Stimulated activated CD4-positive, alpha-beta T cell treated with anti-CD3 and anti-CD28 coated beads, Interleukin-1b, Interleukin-23, amount 100 ng/mL, for 48 hours (primary cell): Measurements from ENCODE around the gene DGKH.

ENCODE experiments used
- DNase-seq: peaks from one replicate; pipeline ENCODE4 v3.0.0-alpha.2; 2020

DGKH gene

DNA sequence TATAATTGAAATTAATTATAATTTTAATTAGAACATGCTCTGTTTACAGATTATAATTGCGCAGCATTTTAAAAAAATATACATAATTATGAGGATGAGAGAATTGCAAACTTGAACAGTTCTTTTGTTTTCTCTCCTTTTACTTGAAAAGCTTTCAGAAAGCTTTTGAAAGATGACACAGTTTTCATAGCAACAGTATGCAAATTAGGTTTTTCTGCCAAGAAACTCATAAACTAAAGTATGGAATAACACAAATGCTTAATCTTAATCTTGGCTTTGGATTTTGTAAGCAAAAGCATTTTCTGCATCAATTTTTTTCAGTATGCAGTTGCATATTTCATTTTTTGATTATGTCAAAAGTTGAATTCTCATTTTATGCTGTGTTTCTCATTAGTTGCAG, 190.7 kb downstream of the DGKH start:
- DNase-seq: no peak

DNA sequence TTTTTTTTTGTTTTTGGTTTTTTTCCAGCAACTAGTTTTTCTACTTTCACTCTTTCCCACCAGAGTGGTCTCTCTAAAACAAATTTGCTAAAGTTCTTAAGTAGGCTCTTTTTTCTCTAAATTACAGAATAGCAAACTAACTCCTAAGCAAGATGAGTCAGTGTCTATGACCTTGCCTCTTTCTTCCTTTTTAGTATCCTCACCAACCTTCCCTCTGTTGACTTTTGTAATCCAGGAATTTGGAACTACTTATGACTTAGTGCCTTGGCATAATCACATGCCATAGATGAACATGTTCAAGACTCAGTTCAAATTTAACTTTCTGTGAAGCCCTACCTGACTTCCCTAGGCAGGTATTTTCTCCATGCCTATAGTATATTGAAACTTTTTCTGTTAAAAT, 191.2 kb downstream of the DGKH start:
- DNase-seq: no peak

GRCh38 chr13:42246541-42246940, 198.1 kb downstream of the DGKH start:
- no peak for DNase-seq

DNA sequence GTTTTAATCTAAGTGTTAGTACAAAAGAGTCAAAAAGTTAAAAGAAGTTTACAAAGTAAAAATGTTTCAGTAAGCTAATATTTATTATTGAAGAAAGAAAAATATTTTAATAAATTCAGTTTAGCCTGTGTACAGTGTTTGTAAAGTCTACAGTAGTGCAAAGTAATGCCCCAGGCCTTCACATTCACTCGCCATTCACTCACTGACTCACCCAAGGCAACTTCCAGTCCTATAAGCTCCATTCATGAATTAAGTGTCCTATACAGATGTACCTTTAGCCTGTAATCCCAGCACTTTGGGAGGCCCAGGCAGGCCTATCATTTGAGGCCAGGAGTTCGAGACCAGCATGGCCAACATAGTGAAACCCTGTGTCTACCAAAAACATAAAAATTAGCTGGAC, 199.4 kb downstream of the DGKH start:
- DNase-seq: no peak

DNA sequence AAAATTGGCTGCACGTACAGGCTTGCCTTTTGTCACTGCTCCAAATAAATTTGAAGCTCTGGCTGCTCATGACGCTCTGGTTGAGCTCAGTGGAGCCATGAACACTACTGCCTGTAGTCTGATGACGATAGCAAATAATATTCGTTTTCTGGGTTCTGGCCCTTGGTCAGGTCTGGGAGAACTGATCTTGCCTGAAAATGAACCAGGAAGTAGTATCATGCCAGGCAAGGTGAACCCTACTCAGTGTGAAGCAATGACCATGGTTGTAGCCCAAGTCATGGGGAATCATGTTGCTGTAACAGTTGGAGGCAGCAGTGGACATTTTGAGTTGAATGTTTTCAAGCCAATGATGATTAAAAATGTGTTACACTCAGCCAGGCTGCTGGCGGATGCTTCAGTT, 207.4 kb downstream of the DGKH start:
- DNase-seq: no peak

- no peak for DNase-seq
Measured at GRCh38 chr13:42258747-42259146, 210.3 kb downstream of the DGKH start.

- no peak for DNase-seq
Measured at GRCh38 chr13:42259515-42259914, 211.1 kb downstream of the DGKH start.

GRCh38 chr13:42260903-42261654, 212.6 kb downstream of the DGKH start:
- no peak for DNase-seq

DNA sequence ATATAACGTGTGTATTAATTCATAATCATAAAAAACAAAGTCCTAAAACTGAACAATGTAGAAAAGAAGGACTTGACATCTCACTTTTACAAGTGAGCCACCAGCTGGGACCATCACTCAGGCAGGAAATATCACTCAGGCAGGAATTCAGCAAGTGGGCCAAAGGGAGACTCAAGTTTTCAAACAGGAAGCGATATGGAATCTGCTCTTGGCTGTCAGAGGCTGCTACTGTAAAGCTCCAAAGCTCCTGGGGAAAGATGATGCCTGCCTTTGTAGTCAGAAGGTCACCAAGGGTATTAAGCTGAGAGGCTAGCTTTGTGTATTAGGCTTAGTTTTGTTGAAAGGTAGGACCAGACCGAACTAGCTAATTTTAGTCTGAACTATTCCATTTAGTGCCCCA, 218.0 kb downstream of the DGKH start:
- no peak for DNase-seq

- DNase-seq: no peak
Measured at GRCh38 chr13:42270160-42270856, 221.9 kb downstream of the DGKH start.

DNA sequence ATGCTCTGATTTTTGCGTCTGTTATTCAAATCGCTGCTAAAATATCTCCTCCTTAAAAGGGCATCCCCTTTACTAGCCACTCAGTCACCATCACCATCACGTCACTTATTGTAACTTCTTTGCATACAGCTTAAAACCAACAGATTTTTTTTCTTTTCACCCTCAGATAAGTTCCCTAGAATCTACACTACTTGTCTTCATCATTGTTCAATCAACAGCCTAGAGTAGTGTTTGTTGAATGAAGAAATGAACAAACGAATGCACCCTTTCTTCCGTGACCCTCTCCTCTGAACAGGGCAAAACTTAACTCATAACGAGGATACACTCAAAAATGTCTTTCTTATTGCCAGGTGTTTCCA, 222.4 kb downstream of the DGKH start:
- DNase-seq: no peak

DNA sequence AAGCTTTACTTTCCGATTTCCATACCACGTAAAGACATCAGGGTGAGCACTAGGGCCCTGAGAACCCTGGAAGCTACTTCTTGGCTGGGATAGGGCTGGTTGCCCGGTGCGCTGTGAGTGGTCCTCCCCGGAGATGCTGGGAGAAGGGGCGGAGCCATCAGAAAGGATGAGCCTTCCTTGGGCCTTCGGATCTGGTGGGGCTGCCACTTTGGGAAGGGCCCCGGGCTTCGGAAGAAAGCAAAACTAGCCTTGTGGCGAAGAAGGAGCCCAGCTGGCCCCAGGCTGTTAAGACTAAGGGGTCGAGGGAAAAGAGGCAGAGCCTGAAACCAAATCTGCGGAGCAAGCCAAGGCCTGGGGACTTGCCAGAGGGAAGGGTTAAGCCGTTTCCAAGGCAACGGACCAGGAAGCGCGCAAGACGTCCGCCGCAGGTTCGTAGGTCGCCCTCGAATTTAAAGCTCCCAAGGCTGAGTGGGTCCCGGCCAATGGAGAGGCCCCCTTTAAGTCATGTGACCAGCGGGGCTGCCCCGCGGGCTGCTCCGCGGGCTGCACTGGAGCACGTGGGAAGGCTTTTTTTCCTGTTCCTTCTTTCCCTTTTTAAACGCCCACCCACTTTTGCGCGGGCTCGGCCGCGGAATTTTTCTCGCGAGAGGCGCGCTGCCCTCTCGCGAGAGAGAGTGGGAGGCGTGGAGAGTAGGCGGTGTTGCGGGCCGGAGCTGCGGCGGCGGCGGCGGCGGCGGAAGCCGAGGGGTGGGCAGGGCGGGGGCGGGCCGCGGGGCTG, 223.1 kb downstream of the DGKH start:
- DNase-seq: peak; percentile 95

DNA sequence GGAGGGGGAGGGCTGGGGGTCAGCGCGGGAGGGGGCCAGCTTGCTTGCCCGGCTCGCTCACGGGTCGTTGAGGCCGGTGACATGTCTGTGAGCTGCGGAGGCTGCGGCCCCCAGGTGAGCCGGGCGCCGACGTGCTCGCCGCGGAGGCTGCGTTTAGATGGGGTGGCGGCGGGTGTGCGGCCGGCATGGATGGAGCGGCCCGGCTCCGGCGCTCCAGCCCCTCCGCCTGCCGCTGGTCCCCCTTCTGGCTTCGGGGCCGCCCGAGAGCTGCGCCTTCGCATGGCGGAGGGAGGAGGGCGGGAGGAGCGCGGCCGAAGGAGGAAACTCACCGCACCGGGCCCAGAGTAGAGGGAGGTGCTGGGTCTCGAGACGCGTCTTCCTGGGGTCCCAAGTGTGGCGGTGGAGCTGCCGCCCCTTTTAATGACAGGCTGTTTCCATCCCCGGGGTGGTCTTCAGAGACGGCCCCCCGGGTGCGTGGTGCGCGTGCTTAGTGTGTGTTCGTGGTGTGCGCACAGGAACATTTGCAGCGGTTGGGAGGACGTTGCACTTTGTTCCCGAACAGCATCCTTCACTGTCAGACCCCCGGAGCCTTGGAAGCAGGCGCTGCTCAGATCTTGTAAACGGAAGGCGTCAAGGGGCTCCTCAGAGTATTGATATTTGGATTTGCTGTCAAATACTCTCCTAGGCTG, 223.8 kb downstream of the DGKH start, which contains the start of gene AKAP11:
Gene AKAP11, plus strand, starts transcription at position 38 of the 689 bp plus-strand sequence. CDS start 14,197 bp downstream, outside the sequence.
- peak; percentile 53 for DNase-seq

GRCh38 chr13:42272804-42273175, 224.3 kb downstream of the DGKH start:
- no peak for DNase-seq

DNA sequence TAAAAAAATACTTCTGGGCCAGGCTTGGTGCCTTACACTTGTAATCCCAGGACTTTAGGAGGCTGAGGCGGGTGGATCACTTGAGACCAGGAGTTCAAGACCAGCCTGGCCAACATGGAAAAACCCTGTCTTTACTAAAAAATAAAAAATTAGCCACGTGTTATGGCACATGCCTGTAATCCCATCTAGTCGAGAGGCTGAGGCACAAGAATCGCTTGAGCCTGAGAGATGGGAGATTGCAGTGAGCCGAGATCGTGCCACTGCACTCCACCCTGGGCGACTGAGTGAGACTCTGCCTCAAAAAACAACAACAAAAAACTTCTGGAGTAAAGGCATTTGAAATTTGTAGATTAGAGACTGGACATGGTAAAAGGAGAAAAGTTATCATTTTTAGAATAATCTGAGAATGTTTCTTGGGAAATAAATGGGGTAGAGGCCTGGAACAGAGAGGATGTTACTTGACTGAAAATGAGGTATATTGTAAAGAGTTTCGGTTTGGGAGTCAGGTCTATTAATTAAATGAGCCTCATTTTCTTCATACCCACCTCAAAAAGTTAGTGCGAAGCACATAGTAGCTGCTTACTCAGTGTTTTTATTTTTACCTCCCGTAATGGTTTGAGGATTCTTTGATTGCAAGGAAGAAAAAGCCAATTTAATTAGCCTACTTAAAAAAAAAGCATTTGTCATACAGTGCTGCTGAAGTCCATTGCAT, 226.1 kb downstream of the DGKH start:
- DNase-seq: no peak

DNA sequence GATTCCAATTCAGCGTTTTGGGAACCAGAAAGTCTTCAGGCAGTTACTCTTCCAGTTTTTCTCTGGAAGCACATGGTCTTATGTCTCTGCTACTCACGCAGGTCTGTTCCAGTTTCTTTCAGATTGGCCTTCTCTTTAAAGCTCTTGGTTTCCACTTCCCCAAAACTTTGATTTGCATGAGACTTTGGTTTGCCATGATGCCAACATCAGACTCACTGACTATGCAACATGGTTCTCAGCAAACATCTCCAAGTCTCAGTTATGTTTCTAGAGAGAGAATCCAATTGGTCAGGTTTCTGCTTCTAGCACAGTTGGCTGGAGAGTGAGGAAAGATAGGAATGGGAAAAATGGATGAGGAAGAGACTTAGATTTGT, 226.6 kb downstream of the DGKH start:
- no peak for DNase-seq

DNA sequence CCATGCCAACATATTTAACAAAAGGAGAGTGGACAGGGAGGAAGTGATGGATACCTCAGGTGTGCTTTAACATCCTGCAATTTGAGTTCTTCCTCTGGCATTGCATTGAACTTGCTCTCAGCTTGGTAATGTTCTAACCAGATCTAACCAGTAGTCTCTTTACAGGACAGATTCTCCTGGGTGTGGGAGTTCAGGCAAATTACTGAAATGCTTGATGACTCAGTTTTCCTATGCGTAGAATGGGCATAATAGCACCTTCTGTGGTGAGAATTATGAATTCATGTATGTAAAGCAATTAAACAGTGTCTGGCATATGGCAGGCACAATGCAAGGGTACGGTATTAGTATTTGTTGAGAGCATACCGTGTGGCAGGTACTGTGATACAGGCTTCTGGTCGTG, 227.1 kb downstream of the DGKH start:
- DNase-seq: peak; percentile 12

DNA sequence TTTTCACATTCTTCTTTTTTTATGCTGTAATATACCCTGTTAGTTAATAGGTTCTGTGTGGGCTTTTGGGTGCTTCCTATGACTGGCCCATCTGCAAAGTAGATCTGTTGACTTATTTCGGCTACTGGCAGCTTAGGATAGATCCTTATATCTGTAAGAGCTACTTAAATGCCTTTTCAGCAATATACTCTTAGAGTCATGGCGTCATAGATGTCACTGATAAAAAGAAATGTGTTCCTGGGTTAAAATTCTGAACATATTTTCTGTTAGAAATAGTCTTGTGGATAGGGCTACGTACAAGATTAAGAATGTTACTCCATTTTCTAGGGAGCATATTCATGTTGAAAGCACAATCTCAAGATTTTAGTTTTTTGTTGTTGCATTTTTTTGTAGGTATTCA, 228.2 kb downstream of the DGKH start:
- no peak for DNase-seq

DNA sequence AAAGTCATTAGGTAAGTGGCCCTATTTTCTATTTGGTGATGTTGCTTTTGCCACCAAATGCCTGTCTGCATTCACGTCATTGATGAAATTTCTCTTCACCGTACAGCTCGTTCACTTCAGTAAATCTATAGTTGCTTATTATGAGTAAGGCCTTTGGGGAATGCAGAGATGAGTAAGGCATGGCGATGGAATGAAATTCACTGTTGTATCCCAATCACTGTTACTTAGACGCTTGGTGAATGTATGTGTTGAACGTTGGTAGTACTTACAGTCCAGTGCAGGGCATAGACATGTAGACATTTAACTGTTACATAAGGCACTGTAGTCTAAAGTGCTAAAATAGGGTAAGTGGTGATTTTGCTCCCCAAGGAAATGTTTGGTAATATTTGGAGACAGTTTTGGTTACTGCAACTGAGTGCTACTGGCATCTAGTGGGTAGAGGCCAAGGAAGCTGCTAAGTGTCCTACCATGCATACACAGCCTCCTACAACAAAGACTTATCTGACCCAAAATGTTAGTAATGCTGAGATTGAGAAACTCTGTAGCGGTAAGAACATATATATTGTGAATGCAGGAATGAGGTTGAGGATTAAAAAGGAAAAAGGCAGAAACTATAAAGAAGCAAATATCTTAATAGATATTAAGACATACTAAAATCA, 229.3 kb downstream of the DGKH start:
- no peak for DNase-seq

DNA sequence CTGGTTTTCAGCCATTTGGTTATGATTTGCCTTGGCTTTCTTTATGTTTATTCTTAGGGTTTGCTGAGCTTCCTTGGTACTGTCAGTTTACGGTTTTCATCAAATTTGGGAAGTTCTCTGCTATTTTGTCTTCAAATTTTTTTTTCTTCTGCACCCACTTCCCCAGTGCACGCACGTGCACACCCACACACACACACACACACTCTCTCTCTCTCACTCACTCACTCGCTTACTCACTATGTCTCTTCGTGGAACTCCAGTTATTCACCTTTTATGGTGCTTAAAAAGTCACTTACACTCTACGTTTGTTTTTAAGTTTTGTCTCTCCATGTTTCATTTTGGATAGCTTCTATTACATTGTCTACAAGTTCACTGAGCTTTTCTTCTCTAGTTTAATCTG, 230.6 kb downstream of the DGKH start:
- DNase-seq: no peak

- DNase-seq: no peak
Measured at GRCh38 chr13:42279986-42280385, 231.5 kb downstream of the DGKH start.

GRCh38 chr13:42280537-42280936, 232.1 kb downstream of the DGKH start:
- DNase-seq: no peak
